ENCODE results near the gene SLC17A3.

DNA sequence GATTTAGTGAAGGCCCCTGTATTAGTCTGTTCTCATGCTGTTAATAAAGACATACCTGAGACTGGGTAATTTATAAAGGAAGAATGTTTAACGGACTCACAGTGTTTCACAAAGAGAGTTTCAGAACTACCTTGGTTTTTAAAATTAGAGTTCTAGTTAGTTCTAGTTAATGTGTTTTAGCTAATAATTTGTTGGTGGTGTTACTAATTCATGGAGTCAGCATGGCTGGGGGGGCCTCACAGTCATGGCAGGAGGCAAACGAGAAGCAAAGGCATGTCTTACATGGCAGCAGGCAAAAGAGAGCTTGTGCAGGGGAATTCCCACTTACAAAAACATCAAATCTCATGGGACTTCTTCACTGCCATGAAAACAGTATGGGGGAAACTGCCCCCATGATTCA lies 12.0 kb upstream of the SLC17A3 start:
- TF ChIP-seq, protein P1, sequence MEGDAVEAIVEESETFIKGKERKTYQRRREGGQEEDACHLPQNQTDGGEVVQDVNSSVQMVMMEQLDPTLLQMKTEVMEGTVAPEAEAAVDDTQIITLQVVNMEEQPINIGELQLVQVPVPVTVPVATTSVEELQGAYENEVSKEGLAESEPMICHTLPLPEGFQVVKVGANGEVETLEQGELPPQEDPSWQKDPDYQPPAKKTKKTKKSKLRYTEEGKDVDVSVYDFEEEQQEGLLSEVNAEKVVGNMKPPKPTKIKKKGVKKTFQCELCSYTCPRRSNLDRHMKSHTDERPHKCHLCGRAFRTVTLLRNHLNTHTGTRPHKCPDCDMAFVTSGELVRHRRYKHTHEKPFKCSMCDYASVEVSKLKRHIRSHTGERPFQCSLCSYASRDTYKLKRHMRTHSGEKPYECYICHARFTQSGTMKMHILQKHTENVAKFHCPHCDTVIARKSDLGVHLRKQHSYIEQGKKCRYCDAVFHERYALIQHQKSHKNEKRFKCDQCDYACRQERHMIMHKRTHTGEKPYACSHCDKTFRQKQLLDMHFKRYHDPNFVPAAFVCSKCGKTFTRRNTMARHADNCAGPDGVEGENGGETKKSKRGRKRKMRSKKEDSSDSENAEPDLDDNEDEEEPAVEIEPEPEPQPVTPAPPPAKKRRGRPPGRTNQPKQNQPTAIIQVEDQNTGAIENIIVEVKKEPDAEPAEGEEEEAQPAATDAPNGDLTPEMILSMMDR (conservative IDR thresholded peaks at IDR 0.05; ENCODE audit: low read depth in 2 of 2), result no peak
- no peak for TF ChIP-seq JUNB (IDR thresholded peaks at IDR 0.05; ENCODE audit: unreplicated experiment)
- TF ChIP-seq POLR2AphosphoS5 (IDR thresholded peaks at IDR 0.05; ENCODE audit: low read depth), result no peak
